A549 treated with RU486 at 1 μM for 4 hours (cell line): ENCODE data around the gene UBE2J2. TPM values are rescaled to one million over a fixed set of nuclear protein-coding genes. Genes with fewer than 3 reads are reported as not detected.

Experiments used
- total RNA-seq: library from RNA; stranded (reverse); fragments of 200-300 nt; extraction: Qiagen RNA extraction; gene quantifications from 5 replicates; pipeline ENCODE4 v1.2.3, GENCODE V29; 2022; ENCODE audit warnings: low read depth

UBE2J2 gene
- total RNA-seq = 35.9 to 51.0 TPM (median 48.6 TPM) in 5 replicates

DNA sequence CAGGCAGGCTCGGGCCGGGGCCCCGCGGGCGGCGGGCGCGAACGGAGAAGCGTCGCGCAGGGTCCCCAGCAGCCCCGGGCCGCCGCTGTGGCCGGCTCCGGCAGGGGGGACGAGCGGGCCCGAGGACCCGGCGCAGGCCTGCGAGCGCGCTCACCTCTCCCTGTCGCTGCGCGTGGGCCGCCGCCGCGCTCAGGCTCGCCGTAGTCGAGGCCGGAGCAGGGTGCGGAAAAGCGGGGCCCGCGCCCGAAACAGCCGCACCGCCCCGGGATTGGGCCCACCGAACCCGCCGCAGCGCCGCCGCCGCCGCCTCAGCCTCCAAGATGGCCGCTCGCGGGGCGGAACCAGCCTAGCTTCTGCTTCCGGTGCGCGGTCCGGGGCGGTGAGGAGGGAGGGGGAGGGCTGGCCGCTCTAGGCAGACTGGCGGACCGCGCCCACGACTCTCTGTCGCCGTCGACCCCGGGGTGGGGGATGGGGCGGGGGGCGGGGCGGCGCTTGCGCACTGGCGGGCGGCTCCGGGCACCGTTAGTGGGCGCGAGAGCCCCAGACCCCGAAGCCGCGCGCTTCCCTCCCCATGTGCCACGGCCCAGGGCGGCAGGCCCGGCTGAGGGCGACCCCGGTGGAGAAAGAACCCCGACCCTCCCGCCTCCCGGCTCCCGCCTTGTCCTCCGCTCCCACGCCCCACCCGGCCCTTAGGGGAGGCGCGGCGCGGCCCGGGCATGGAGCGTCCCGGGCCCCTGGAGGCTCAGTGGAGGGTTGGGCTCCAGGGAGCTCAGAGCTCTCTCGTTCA lies at the start of gene UBE2J2:
Gene UBE2J2 (minus strand): TSS at position 343 of the 787 bp plus-strand sequence. CDS start 5,862 bp downstream, outside the sequence.

DNA sequence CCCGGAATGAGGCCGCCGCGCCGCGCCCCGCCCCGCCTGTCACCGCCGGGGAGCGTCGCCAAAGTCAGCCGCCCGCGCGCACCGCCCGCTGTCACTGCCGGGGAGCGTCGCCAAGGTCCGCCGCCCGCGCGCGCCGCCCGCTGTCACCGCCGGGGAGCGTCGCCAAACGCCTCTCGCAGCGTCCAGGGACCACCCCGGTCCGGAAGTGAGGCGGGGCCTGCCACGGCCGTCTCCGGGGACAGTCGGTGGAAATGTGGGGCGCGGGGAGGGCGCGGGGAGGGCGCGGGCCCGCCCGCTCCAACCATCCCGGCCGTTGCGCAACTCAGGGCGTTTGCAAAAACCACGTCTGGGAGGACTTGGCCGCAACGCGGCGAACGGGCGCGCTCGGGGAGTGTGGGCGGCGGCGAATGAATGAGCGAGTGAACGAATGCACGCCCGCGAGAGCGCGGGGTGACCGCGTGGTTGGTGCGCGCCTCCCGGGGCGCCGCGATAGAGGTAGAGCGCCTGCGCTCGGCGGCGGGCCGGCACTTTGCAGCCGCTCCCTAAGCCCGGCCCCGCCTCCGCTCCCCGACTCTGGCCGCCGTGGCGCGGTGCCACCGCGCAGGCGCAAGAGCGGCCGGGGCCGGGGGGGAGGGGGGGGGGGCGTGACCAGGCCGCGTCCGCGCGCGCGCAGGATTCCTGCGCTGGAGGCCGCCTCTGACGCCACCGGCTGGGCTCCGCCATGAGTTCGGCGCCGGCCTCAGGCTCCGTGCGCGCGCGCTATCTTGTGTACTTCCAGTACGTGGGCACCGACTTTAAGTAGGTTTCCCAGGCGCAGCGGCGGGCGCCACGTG lies 34.5 kb upstream of the UBE2J2 start, which contains the start of the genes ACAP3 and PUSL1:
Gene ACAP3 (minus strand): TSS at position 8 of the 833 bp plus-strand sequence. CDS start 115 bp downstream, outside the sequence.
Gene PUSL1 (plus strand): TSS at position 675 of the 833 bp plus-strand sequence. CDS start 47 bp downstream, at position 722.

GRCh38 chr1:1246577-1247340 lies 26.9 kb downstream of the UBE2J2 start, which contains the start of gene C1QTNF12:
TSS of gene C1QTNF12 (minus strand) at chr1:1246722. CDS start at chr1:1246690, 32 bp downstream.

DNA sequence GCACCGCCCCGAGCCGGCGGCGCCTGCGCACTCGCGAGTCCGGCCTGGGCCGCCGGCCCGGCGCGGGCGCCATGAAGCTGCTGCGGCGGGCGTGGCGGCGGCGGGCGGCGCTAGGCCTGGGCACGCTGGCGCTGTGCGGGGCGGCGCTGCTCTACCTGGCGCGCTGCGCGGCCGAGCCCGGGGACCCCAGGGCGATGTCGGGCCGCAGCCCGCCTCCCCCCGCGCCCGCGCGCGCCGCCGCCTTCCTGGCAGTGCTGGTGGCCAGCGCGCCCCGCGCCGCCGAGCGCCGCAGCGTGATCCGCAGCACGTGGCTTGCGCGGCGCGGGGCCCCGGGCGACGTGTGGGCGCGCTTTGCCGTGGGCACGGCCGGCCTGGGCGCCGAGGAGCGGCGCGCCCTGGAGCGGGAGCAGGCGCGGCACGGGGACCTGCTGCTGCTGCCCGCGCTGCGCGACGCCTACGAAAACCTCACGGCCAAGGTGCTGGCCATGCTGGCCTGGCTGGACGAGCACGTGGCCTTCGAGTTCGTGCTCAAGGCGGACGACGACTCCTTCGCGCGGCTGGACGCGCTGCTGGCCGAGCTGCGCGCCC lies 41.4 kb downstream of the UBE2J2 start, which contains the start of gene B3GALT6:
Gene B3GALT6 (plus strand): TSS at position 30 of the 588 bp plus-strand sequence. CDS start 42 bp downstream, at position 72.

GRCh38 chr1:1231400-1232207 lies 42.0 kb downstream of the UBE2J2 start, which contains the start of gene SDF4:
TSS of gene SDF4 (minus strand) at chr1:1232001. CDS start at chr1:1228772, 3,229 bp downstream.

DNA sequence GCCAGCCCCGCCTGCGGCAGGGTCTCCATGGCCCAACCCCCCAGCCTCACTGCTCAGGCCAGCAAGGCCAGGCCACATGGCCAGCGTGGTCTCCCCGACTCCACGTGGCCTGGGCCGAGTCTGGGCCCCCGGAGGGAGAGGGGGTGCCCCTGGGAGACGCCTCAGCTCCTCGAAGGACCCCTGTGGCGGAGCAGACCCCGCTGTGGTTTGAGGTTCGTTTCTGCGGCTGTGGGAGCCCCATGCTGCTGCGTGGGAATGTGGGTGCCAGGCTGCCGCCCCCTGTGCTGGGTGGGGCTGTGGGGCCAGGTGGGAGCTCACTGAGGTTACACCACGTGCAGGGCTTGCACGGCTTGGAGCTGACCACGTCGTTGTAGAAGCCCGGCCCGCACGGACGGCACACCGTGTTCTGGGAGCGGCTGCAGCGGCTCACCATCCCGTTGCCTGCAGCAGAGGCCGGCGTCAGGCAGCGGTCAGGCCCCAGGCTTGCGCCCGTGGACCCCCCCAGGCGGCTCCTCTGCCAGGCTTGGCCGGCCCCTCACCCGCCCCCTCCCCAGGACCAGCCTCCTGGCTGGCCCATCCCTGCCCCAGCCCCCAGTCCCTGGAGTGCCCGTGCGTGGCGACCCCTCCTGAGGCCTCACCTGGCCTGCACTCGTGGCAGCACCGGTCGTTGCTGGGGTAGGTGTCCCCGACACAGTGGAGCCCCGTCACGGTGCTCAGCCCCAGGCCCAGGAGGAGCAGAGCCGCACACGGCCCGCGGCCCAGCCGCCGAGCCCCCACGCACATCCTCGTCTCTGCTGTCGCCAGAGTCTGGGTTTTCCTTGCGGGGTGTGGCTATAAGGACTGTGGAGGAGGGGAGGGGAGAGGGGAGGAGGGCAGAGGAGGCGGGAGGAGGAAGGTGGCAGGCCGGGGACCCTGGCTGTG lies 60.0 kb downstream of the UBE2J2 start, which contains the start of gene TNFRSF4:
Gene TNFRSF4 (minus strand): TSS at position 809 of the 921 bp plus-strand sequence. CDS start 26 bp downstream, at position 783.

DNA sequence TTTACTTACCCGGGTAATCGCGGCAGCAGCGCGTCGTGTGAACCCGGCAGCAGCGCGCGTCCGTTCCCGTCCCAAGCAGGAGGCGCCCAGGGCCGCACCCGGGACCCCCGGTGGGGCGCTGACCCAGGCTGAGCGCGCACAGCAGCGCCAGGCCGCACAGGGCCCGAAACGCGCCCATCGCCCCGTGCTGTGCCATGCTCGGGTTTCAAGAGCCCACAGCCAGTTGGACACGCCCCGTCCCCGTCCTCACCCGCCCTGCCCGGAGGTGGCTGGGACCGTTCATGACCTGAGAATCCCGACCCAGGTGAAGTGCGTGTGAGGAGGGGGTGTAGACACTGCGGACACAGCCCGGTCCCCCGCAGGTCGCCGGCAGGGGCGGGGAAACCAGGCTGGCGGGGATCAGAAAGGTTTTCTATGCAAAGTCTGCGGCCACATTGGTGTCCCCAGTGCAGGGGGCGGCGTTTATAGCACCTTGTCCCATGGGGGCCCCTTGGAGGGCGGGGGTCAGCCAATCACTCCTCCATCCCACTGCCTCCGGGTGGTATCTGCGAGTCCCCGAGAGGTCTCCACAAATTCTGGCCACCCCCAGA lies 67.2 kb downstream of the UBE2J2 start, which contains the start of gene TNFRSF18:
Gene TNFRSF18 (minus strand): TSS at position 217 of the 590 bp plus-strand sequence. CDS start 21 bp downstream, at position 196.

Other genes with a start within 250 kb of the UBE2J2 start
- 0.32 to 0.62 TPM (median 0.53 TPM) in 5 replicates for gene RNF223, start 199.5 kb downstream of the UBE2J2 start, total RNA-seq
- 8.5 to 15.1 TPM (median 13.8 TPM) in 5 replicates for gene C1orf159, start 157.8 kb downstream of the UBE2J2 start, total RNA-seq
- not detected in 5 replicates for gene TTLL10, start 100.0 kb downstream of the UBE2J2 start, total RNA-seq
- gene TNFRSF18, start 67.3 kb downstream of the UBE2J2 start, total RNA-seq = not detected in 5 replicates
- 0.22 TPM in 1 of 5 replicates, not detected in the others for gene TNFRSF4, start 59.7 kb downstream of the UBE2J2 start, total RNA-seq
- gene SDF4, start 41.9 kb downstream of the UBE2J2 start, total RNA-seq = 105 to 136 TPM (median 127 TPM) in 5 replicates
- gene B3GALT6, start 41.6 kb downstream of the UBE2J2 start, total RNA-seq = 11.0 to 22.5 TPM (median 21.8 TPM) in 5 replicates
- gene C1QTNF12, start 27.1 kb downstream of the UBE2J2 start, total RNA-seq = 0.59 to 1.7 TPM (median 1.1 TPM) in 5 replicates
- 0.68 to 1.3 TPM (median 1.2 TPM) in 5 replicates for gene SCNN1D, start 6.6 kb upstream of the UBE2J2 start, total RNA-seq
- 8.1 to 17.8 TPM (median 13.7 TPM) in 5 replicates for gene ACAP3, start 34.1 kb upstream of the UBE2J2 start, total RNA-seq
- 16.5 to 29.3 TPM (median 22.8 TPM) in 5 replicates for gene PUSL1, start 34.7 kb upstream of the UBE2J2 start, total RNA-seq
- 47.7 to 61.4 TPM (median 58.1 TPM) in 5 replicates for gene INTS11, start 50.8 kb upstream of the UBE2J2 start, total RNA-seq
- 13.1 to 20.9 TPM (median 18.3 TPM) in 5 replicates for gene CPTP, start 50.9 kb upstream of the UBE2J2 start, total RNA-seq
- 0.08 to 0.14 TPM (median 0.12 TPM) in 5 replicates for gene TAS1R3, start 57.4 kb upstream of the UBE2J2 start, total RNA-seq
- 44.0 to 77.6 TPM (median 71.9 TPM) in 5 replicates for gene DVL1, start 75.6 kb upstream of the UBE2J2 start, total RNA-seq
- 0.16 to 1.0 TPM (median 0.27 TPM) in 4 of 5 replicates, not detected in the other for gene MXRA8, start 84.7 kb upstream of the UBE2J2 start, total RNA-seq
- gene AURKAIP1, start 101.4 kb upstream of the UBE2J2 start, total RNA-seq = 99.9 to 181 TPM (median 176 TPM) in 5 replicates
- gene CCNL2, start 125.5 kb upstream of the UBE2J2 start, total RNA-seq = 36.2 to 57.5 TPM (median 50.3 TPM) in 5 replicates
- gene MRPL20, start 133.4 kb upstream of the UBE2J2 start, total RNA-seq = 127 to 156 TPM (median 138 TPM) in 5 replicates
- gene ANKRD65, start 147.4 kb upstream of the UBE2J2 start, total RNA-seq = not detected in 5 replicates
- 4.8 to 16.5 TPM (median 14.4 TPM) in 5 replicates for gene VWA1, start 161.8 kb upstream of the UBE2J2 start, total RNA-seq
- gene ATAD3C, start 175.8 kb upstream of the UBE2J2 start, total RNA-seq = not detected in 5 replicates
- gene ATAD3B, start 197.9 kb upstream of the UBE2J2 start, total RNA-seq = 1.6 to 3.3 TPM (median 3.2 TPM) in 5 replicates
- 28.2 to 40.1 TPM (median 37.3 TPM) in 5 replicates for gene ATAD3A, start 238.3 kb upstream of the UBE2J2 start, total RNA-seq